ENCODE results near the gene MEI1.
A peak's percentile ranks its signal among the peaks of the same experiment; 100 is the strongest.
"Not testable (repeated sequence)": the region's sequence is repeated elsewhere in the genome, so short reads cannot be mapped to it uniquely, and the experiment has no call there.

MEI1 gene, protein sequence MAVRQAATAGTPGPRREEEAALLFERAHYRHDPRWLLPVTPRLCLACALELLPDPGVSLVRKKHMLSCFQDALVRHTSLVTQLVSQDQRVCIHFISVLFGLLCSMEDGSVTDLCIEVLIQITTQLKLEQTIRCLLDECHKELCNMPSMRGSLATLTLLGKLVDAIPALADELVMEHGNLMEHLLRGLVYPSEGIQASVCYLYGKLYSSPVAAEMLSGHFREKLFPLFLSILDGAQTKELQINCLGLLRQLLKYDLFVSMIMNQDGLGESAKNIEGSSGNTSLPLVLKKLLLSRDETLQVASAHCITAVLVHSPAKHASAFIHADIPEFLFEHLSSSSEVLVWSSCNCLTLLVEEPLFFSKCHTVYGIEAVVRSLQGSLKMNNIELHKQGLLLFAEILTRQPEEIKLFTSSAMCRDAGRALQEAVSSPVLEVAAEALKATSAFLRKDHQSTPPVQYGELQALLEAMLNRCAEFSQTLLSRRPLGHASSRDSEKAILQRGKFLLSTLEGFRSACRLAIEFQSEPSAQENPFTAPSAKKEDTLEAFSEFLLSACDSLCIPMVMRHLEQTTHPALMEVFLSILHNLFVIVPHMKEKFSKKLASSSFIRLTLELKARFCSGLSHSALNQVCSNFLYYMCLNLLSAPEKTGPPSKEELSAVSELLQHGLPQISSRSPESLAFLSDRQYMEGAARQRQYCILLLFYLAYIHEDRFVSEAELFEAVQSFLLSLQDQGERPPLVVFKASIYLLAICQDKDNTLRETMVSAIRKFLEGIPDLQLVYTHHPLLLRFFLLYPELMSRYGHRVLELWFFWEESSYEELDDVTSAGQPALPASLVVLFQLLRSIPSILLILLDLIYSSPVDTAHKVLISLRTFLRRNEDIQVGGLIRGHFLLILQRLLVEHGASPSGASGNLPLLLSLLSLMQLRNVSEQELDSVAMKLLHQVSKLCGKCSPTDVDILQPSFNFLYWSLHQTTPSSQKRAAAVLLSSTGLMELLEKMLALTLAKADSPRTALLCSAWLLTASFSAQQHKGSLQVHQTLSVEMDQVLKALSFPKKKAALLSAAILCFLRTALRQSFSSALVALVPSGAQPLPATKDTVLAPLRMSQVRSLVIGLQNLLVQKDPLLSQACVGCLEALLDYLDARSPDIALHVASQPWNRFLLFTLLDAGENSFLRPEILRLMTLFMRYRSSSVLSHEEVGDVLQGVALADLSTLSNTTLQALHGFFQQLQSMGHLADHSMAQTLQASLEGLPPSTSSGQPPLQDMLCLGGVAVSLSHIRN

DNA sequence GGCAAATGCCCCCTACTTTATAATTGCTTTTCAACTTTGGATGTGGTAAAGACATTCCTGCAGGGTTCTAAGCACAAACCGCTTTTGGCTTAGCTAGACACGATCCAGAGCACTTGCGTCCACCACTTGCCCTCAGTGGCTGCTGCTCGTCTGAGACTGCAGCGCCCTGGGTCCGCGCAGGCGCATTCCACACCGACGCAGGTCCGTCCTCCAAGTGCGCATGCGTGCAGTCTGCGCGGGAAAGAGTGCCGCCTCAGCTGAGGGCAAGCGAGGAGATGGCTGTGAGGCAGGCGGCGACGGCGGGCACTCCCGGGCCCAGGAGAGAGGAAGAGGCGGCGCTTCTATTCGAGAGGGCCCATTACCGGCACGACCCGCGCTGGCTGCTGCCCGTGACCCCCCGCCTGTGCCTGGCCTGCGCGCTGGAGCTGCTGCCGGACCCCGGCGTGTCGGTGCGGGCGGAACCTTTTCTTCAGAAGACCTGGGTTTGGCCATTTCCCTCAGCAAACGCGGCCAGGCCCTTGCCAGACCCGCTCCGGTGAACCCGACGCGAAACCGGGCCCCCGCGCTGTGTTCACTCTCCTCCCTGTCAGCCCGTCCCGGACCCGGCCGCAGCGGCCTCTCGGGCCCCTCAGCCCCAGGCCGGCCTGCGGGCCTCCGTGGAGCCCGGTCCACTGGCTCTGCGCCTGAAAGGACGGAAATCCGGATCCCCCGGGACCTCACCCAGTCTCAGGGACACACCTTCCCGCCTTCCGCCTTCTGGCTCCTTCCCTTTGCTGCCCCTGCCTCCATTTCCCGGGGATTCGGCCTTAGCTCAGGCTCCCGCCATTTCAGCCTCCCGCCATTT is at the start of gene MEI1:
TSS of gene MEI1 (plus strand) at position 240 of the 844 bp plus-strand sequence. CDS start at position 276, 36 bp downstream.
- peak; percentile 89 to 90 for DNase-seq (ENCODE audit: low read depth in 2 of 2)

DNA sequence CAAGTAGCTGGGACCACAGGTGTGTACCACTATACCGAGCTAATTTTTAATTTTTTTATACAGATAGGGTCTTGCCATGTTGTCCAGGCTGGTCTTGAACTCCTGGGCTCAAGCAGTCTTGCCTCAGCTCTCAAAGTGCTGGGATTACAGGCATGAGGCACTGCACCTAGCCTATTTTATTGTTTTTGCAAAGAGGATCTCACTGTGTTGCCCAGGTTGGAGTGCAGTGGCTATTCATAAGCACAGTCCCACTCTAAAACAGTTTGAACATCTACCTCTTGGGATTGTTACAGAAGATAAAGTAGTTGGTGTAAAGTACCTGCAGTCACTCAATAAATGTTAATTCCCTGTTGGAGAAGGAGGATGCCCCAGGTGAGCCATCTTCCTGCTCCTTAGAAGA is 49.1 kb upstream of the MEI1 start:
- DNase-seq (ENCODE audit: low read depth in 2 of 2): no peak

DNA sequence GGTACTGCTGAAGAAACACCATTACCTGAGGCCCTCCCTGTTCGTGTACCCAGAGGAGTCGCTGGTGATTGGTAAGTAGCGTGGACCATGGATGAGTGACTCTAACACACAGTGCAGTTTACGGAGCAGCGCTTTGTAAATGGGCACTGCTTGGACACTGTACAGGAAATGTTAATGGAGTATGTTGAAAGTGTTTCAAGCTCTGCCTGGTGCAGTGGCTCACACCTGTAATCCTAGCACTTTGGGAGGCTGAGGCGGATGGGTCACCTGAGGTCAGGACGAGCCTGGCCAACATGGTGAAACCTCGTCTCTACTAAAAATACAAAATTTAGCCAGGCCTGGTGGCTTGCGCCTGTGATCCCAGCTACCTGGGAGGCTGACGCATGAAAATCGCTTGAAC is 48.5 kb upstream of the MEI1 start:
- no peak for DNase-seq (ENCODE audit: low read depth in 2 of 2)

DNA sequence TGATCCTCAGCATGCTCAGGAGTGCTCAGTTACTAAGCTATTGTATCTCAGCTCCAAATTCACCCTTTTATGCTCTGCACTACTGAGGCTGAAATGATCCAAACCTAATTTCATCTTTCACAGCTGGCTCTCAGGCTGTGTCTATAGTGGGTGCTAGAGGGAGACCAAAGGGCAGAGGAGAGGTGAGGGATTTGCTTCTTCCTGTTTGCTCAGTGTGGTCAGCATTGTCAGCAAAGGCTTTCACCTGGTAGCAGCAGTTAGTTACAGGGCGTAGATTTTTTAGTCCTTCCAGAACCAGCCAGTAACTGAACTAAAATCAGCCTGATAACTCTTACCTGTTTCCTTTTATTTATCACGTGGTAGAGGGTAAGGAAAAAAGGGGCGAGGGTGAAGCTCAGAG is 45.0 kb upstream of the MEI1 start:
- DNase-seq (ENCODE audit: low read depth in 2 of 2): no peak

DNA sequence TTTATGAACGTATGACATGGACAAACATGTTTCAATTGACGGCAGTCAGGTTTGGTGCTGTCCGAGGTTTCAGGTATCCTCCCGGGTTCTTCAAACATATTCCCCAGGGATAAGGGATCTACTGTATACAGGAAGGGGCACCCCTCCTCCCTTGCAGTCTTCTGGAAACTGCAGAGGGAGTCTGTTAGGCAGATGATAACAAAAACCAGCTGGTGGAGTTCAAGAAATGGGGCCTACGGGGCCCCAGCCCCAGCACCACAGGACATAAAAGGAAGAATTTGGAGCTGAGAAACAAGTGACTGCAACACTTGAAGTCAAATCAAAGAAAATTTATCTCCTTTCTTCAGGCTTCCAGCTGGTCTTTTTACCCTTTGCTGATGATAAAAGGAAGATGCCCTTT is 42.7 kb upstream of the MEI1 start:
- DNase-seq (ENCODE audit: low read depth in 2 of 2): no peak

DNA sequence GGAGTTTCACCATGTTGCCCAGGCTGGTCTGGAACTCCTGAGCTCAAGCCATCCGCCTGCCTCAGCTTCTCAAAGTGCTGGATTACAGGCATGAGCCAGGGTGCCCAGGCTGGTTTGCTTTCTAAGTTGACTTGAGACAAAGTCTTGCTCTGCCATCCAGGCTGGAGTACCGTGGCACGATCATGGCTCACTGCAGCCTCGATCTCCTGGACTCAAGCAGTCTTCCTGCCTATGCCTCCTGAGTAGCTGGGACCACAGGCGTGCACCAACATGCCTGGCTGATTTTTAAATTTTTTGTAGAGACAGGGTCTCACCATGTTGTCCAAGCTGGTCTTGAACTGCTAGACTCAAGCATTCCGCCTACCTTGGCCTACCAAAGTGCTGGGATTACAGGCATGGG is 41.6 kb upstream of the MEI1 start:
- DNase-seq (ENCODE audit: low read depth in 2 of 2): no peak

DNA sequence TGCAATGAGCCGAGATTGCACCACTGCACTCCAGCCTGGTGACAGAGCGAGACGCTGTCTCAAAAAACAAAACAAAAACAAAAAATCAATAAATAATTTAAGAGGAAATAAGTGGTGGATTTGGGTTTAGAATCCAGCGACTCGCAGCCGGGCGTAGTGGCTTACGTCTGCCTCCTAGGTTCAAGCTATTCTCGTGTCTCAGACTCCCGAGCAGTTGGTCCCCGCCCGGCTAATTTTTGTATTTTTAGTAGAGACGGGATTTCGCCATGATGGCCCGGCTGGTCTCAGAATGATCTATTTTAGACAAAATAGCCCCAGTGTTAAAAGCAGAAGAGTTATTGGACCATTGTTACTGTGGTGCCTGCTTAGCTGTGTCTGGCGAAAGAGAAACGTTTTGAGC is 40.4 kb upstream of the MEI1 start:
- DNase-seq (ENCODE audit: low read depth in 2 of 2): no peak

DNA sequence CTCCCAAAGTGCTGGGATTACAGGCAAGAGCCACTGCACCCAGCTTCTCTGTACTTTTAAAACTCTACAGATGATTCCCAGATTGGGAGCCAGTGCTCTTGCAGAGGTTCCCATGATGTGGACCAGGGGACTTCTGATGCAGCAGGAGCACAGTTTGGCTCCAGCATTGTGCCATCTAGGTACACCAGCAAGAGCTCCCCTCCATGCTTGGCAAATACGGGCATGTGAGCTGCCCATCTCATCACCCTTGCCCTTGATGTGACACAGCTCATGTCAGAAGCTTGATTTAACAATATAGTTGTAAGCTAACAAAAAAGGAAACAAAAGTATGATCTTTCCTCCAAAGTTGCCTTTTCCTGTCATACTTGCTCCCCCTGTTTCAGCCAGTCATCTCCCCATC is 39.4 kb upstream of the MEI1 start:
- DNase-seq (ENCODE audit: low read depth in 2 of 2): no peak

DNA sequence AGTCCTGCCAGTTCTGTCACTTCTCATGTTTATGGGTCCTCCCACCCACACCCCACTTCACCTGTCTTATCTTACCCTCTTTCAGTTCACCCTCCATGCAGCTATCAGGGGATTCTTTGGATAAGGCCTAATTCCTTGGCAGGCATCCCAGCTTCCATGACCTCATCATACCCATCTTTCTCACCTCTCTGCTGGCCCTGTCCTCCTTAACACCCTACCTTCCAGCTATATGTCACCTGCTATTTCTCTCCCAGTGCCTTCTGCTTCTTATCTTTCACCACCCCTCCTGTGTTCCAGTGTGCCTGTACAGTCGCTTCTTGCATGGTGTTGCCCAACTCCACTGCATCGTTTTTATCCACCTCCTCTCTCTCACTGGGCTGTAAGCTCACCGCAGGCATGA is 38.9 kb upstream of the MEI1 start:
- no peak for DNase-seq (ENCODE audit: low read depth in 2 of 2)

DNA sequence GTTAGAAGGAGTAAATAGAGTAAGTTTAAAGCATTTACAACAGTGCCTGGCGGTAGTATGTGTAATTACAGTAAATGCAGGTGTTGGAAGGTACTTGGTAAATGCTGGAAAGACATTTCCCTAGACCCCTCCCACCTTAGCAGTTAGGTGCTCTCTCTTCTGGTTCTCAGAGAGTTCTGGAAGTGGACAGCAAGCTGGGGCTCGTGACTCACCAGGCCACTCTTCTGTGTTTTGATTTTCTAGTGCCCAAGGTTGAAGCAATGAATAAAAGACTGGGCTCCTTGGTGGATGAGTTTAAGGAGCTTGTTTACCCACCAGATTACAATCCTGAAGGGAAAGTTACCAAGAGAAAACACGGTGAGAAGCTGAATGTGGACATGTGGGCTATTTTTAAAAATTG is 38.2 kb upstream of the MEI1 start:
- no peak for DNase-seq (ENCODE audit: low read depth in 2 of 2)

DNA sequence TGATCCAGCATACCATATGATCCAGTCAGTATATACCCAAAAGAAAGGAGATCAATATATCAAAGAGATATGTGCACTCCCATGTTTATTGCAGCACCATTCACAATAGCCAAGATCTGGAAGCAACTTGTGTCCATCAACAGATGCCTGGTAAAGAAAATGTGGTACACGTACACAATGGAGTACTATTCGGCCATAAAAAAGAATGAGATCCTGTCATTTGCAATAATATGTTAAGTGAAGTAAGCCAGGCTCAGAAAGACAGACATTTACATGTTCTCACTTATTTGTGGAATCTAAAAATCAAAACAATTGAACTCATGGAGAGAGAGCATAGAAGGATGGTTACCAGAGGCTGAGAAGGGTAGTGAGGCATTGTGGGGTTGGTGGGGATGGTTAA is 37.6 kb upstream of the MEI1 start:
- DNase-seq (ENCODE audit: low read depth in 2 of 2): no peak

DNA sequence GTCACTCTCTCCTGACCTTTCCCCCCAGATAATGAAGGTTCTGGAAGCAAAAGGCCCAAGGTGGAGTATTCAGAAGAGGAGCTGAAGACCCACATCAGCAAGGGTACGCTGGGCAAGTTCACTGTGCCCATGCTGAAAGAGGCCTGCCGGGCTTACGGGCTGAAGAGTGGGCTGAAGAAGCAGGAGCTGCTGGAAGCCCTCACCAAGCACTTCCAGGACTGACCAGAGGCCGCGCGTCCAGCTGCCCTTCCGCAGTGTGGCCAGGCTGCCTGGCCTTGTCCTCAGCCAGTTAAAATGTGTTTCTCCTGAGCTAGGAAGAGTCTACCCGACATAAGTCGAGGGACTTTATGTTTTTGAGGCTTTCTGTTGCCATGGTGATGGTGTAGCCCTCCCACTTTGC is 35.7 kb upstream of the MEI1 start:
- not testable (repeated sequence) for DNase-seq (ENCODE audit: low read depth in 2 of 2)

DNA sequence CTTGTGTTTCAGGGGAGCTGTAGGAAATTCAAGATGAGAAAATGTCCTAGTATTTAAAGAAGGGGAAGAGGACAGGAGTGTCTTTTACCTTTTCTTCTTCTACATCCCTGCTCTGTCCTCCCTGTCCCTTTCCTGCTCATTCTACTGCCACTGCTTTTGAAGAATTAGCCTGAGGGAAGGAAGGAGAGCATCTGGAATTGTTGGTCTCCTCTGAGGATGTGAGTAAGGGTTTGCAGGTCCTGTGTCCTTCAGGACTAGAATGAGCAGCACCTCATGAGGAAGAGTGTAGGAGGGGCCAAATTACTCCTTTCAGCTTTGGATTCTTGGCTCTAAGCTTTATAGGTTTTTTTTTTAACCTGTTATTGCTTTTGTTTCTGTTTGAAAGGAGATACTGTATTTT is 34.8 kb upstream of the MEI1 start:
- no peak for DNase-seq (ENCODE audit: low read depth in 2 of 2)

DNA sequence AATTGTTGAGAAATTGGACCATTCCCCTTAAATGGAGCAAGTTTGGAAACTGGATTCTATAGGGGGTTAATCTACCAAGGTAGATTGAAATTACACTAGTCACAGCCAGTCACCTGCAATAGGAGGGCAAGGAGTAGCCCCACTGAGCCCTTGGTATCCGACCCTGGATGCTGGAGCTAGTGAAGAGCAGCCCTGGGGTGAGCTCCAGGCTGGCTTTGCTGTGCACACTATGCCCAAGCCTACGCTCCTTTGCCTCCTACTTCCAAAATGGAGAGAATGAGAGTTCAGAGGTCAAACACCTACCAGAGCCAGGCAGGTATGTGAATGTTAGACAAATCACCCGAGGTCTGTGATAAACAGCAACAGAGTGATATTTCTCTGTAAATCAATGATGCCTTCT is 34.4 kb upstream of the MEI1 start:
- DNase-seq (ENCODE audit: low read depth in 2 of 2): no peak

DNA sequence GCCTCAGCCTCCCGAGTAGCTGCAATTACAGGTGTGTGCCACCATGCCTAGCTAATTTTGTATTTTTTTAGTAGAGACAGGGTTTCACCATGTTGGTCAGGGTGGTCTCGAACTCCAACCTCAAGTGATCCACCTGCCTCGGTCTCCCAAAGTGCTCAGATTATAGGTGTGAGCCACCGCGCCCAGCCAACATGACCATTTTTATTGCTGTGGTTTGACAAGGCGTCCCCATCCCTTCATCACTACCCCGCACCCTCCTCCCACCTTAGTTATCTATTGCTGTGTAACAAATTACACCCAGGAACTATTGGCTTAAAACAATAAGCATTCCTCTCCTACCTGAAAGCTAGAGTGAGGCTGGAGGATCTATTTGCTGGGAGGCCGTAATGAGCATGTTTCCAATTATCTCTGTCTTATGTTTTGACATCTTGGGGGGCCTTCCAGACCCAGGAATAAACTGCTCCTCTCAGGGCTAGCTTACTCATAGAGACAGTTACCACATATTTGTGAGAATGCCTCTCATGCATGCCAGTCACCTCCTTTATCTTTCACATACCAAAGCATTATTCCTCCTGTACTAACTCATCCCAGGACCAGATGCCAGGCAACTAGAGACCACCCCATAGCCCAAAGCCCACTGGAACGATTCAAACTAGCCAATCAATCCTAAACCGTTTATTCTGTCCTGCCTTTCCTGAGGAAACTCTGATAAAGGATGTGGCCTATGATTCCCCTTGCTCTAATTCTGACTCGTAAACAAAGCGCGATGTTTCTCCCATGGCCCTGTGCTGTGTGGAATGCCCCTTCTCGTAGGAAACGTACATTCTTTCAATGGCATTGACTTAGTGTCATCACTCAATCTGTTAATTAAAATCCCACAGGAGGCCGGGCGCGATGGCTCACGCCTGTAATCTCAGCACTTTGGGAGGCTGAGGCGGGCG is 30.1 kb upstream of the MEI1 start:
- DNase-seq (ENCODE audit: low read depth in 2 of 2): no peak

DNA sequence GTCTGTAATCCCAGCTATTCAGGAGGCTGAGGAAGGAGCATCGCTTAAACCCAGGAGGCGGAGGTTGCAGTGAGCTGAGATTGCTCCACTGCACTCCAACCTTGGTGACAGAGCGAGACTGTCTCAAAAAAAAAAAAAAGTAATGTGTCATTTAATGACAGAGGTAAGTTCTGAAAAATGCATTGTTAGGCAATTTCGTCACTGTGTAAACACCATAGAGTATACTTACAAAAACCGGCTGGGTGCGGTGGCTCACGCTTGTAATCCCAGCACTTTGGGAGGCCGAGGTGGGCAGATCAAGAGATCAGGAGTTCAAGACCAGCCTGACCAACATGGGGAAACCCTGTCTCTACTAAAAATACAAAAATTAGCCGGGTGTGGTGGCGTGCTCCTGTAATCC is 27.2 kb upstream of the MEI1 start:
- not testable (repeated sequence) for DNase-seq (ENCODE audit: low read depth in 2 of 2)

DNA sequence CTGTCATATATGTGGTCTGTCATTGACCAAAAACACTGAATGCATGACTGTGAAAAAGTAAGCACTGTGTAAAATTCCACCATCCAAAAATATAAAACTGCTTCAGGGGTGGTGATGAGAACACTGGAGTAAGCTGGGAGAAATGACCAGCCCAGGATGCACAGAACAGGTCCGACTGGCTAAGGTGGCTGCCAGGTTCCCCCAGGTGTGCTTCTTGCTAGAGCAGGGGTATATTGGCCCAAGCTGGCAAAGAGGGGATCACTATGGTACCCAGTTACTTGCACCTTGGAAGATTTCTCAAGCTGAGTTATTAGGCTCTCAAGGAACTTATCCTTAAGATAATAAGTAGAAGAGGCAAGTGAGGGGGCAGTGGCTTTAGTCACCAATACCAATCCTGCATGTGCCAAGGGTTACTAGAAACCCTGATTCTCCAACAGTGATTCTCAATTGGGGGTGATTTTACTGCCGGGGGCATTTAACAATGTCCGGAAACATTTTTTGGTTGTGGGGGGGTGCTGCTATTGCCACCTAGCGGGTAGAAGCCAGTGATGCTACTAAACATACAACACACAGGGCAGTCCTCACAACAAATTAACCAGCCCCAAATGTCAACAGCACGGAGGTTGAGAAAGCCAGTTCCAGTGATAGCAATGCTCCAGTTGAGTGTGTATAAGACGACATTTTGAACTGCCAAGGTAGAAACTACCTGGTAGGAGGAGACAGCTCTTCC is 26.4 kb upstream of the MEI1 start:
- DNase-seq (ENCODE audit: low read depth in 2 of 2): no peak

DNA sequence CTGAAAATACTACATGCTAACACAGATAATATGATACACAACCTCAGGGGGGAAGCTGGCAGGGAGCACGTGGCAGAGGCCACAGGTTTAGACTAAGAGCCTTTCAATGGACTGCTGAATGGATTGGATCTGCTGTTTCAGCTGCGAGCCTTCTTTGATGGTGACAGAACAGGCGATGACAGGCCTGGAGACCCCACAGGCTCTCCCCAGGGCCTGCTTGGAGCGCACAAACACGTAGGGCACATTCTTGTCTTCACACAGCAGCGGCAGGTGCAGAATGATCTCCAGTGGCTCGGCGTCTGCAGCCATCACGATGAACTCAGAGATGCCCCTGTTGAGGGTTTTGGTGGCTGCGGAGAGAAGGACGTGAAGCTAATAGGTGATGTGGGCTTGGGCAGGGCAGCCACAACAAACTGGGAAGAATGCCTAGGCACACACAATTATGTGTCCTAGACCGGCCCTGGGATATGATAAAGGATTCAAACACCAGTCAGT is 24.4 kb upstream of the MEI1 start:
- no peak for DNase-seq (ENCODE audit: low read depth in 2 of 2)

DNA sequence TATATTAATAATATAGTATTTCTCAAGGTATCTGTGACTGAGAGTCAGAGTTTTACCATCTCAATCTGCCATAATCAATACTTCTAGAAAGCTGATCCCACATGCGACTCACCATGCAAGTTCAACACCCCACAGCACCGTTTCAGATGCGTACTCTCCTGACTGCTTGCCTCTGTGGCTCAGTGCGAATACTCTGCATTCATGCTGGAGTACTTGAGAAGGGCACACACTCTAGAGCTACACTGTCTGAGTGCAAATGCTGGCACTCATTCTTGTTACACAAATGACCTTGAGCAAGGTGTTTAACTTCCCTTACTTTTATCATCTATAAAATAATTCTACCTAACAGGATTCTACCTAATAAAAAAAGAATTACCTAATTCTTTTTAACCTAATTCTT is 23.2 kb upstream of the MEI1 start:
- no peak for DNase-seq (ENCODE audit: low read depth in 2 of 2)

Measured in stimulated activated CD4-positive, alpha-beta T cell treated with anti-CD3 and anti-CD28 coated beads, Interleukin-4, amount 100 ng/mL, for 48 hours (primary cell).